Dendritic cell treated with granulocyte-macrophage colony-stimulating factor and Interleukin-4, amounts not matched to agents 40 ng/mL and 50 ng/mL, for 4 days (primary cell): ENCODE data around the gene ZBTB21.
A peak's percentile ranks its signal among the peaks of the same experiment; 100 is the strongest.

Experiments
- H3K27ac Mint-ChIP-seq: one replicate; pipeline ENCODE4 v1.8.0; 2022; ENCODE audit warnings: mild to moderate bottlenecking, mixed read lengths
- H3K27me3 Mint-ChIP-seq: one replicate; pipeline ENCODE4 v1.8.0; 2022; ENCODE audit warnings: mild to moderate bottlenecking, mixed read lengths
- H3K36me3 Mint-ChIP-seq: one replicate; pipeline ENCODE4 v1.8.0; 2022; ENCODE audit warnings: low read depth, mixed read lengths
- H3K4me1 Mint-ChIP-seq: one replicate; pipeline ENCODE4 v1.8.0; 2022; ENCODE audit warnings: low read depth, mixed read lengths
- H3K4me3 Mint-ChIP-seq: one replicate; pipeline ENCODE4 v1.8.0; 2022; ENCODE audit warnings: mild to moderate bottlenecking, moderate library complexity, mixed read lengths
- H3K9me3 Mint-ChIP-seq: one replicate; pipeline ENCODE4 v1.8.0; 2022; ENCODE audit warnings: mixed read lengths
- intact Hi-C: fragments of 100-400 bp; cut with micrococcal nuclease; formaldehyde crosslinking; loops from one replicate; pipeline ENCODE4 v1.15.0; 2022

The ZBTB21 gene

DNA sequence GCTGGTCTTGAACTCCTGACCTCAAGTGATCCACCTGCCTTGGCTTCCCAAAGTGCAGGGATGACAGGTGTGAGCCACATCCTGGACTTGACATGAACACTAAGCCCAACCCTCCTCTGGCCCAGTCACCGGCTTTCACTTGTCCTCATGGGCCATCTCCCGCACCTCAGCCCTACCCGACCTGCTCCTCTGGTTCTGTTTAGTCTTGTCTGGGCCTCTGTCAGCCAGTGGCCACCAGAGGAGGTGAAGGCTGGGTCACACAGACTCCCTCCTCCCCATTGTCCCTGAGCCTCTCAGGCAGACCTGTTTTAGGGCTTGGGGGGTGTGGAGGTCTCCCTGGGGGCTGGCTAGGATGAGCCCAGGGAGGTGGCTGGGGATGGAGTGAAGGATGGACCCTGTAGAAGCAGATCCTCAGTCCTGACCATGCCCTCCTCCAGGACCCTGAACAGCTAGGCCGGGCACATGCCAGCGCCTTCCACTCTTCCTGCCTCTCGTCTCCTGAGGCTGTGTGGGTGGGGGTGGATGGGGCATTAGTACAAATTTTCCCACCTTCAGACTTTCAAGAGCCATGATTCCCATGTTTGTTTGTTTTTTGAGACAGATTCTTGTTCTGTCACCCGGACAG is 34.8 kb upstream of the ZBTB21 start:
- H3K36me3 Mint-ChIP-seq = no peaks in the 10 kb centered on the region
- no peak overlapping the region for H3K4me3 Mint-ChIP-seq
- H3K9me3 Mint-ChIP-seq = no peaks in the 10 kb centered on the region
- intact Hi-C loops = no loop called here
- peaks cover 11% of the 10 kb centered on the region for H3K27me3 Mint-ChIP-seq
- peak overlapping the region; percentile 56 for H3K27ac Mint-ChIP-seq
- H3K4me1 Mint-ChIP-seq = peaks cover 10% of the 10 kb centered on the region

DNA sequence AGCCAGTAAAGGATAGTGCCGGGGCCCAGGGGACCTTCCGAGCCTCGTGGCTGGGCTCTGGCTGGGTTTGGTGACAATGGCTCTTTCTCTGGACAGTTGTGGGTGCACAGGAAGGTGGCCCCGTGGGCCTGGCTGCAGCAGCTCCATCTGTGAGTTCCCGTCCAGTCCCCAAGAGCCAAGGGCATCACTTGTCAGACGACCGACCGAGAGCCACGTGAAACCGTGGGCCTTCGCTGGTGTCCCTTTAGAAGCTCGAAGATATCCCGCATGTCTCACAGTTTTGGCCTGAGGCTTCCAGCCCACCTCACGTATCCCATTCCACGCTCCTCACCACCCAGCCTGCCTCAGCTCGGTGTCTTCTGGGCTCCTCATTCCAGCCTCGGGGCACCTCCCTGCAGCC is 33.8 kb upstream of the ZBTB21 start:
- Mint-ChIP-seq H3K4me3 (no peak overlapping the region), H3K4me1 (peaks cover 11% of the 10 kb centered on the region), H3K27ac (peak overlapping the region; percentile 35), H3K9me3 (peaks cover under 1% of the 10 kb centered on the region), H3K36me3 (no peaks in the 10 kb centered on the region), H3K27me3 (peaks cover 11% of the 10 kb centered on the region)
- intact Hi-C loops = no loop called here

DNA sequence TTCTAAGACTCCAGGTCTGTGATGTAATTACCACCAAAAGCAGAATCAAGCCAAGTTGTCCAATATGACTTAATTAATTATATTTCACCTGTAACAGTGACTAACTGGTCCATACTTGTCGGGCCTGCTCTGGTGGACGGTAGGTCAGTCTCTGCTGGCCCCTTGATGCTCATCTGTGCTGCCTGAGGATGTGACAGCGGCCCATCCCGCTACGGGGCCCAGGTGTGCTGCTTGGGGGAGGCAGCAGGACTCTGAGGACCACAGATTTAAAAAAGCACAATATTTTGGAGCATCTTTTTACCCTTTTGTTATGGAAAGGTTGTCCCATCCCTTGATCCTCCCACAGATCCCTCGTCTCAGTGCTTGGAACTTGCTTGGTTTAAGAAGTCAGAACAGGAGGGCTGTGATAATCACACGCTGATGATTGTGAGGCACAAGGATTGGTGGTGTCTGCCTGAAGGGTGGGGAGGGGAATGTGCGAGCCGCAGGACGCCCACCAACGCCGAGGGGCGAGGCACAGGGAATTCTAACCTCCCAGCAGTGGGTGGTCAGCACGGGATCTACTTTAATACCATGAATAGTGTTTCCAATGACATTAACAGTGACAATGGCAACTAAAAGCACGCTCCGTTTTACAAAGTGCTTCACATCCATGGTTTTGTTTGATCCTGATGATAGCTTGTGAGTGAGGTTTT is 33.2 kb upstream of the ZBTB21 start:
- Mint-ChIP-seq H3K27ac (no peak overlapping the region), H3K9me3 (peaks cover 7% of the 10 kb centered on the region), H3K36me3 (no peaks in the 10 kb centered on the region), H3K4me3 (no peak overlapping the region), H3K4me1 (peaks cover 11% of the 10 kb centered on the region), H3K27me3 (peaks cover 15% of the 10 kb centered on the region)
- intact Hi-C loops = no loop called here

DNA sequence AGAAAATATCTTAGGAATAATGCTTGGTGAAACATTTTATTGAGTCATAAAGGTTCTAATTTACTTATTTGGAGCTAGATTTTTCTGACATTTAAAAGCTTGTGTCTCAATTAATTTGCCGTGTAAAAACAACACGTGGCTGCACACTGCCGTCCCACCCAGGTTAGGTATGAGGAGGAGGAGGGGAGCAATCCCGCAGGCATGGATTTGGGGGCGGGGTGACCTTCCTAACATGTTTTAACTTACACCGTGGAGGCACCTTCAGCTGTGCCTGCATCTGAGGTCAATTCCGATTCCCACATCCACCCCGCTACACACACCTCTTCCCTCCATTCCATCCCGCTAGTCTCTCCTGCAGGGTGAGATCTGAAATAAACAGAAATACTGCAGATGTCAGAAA is 32.5 kb upstream of the ZBTB21 start:
- Mint-ChIP-seq H3K27me3 (peaks cover 15% of the 10 kb centered on the region), H3K36me3 (no peaks in the 10 kb centered on the region), H3K4me1 (peaks cover 11% of the 10 kb centered on the region), H3K4me3 (no peak overlapping the region), H3K27ac (no peak overlapping the region), H3K9me3 (peaks cover 8% of the 10 kb centered on the region)
- intact Hi-C loops = no loop called here

DNA sequence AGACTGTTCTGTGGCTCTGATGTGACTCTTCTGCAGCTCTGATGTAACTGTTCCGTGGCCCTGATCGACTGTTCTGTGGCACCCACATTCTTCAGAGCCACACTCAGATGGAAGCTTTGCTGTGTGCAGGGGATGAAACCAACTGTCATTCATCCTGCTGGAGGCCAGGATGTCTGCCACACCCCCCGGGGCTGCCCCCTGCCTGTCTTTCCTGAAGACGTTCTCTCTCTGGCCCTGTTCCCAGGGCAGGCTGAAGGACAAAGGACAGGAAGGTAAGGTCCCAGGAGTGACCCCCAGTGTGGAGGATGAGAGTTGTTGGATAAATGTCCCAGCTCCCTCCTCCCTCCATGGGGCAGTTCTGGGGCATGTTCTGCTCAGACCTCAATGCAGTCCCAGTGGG is 31.6 kb upstream of the ZBTB21 start:
- peaks cover 11% of the 10 kb centered on the region for H3K4me1 Mint-ChIP-seq
- intact Hi-C loops = no loop called here
- H3K9me3 Mint-ChIP-seq = peaks cover 8% of the 10 kb centered on the region
- no peak overlapping the region for H3K4me3 Mint-ChIP-seq
- no peaks in the 10 kb centered on the region for H3K36me3 Mint-ChIP-seq
- peaks cover 15% of the 10 kb centered on the region for H3K27me3 Mint-ChIP-seq
- H3K27ac Mint-ChIP-seq = no peak overlapping the region

DNA sequence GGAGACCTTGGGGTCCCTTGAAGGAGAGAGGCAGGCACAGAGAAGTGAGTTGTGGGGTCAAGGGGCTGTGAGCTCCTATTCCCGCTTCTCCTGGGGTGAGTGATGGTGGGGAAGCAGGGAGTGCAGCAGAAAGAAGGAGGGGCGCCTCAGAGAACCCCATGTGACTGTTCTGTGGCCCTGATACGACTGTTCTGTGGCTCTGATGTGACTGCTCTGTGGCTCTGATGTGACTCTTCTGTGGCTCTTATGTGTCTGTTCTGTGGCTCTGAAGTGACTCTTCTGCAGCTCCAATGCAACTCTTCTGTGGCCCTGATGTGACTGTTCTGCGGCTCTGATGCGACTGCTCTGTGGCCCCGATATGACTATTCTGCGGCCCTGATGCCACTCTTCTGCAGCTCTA is 31.1 kb upstream of the ZBTB21 start:
- intact Hi-C loops = no loop called here
- Mint-ChIP-seq H3K9me3 (peaks cover 8% of the 10 kb centered on the region), H3K36me3 (no peaks in the 10 kb centered on the region), H3K4me1 (peaks cover 11% of the 10 kb centered on the region), H3K4me3 (no peak overlapping the region), H3K27me3 (peaks cover 15% of the 10 kb centered on the region), H3K27ac (no peak overlapping the region)

DNA sequence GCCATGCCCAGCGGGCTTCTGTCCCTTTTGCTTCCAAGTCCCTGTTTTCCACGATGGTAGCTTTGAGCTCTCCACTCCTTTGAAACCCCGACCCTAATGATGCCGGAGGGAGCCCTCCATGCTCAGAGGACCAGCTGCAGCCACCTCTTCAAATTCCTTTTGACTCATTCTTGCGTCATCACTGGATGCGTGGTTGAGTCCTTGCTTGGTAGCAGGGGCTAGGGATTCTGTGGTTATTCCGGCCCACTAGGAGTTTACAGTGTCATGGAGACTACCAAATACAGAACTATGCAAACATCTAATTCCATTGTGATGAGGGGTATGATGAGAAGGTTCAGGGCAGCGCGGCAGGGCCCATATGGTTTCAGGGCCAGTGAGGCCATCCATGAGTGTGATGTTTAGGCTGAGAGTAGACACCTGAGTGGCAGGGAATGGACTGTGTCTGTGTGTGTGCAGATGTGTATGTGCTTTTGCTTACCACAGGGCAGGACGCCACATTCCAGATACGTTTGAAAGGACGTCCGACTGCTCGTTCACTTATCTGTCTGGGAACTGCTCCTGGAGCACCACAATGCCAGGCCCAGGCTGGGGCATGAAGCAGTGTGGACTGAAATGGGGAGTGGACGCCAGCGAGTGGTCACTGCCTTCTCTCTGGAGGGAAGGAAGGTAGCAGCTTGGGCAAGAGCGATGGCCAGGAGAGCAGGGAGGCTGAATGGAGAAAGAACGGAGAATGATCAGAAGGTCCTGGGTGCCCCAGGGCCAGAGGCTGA is 30.4 kb upstream of the ZBTB21 start:
- peaks cover 8% of the 10 kb centered on the region for H3K9me3 Mint-ChIP-seq
- no peaks in the 10 kb centered on the region for H3K36me3 Mint-ChIP-seq
- no peak overlapping the region for H3K27ac Mint-ChIP-seq
- H3K4me3 Mint-ChIP-seq = no peak overlapping the region
- H3K4me1 Mint-ChIP-seq = peaks cover 11% of the 10 kb centered on the region
- peaks cover 15% of the 10 kb centered on the region for H3K27me3 Mint-ChIP-seq
- intact Hi-C loops = no loop called here

DNA sequence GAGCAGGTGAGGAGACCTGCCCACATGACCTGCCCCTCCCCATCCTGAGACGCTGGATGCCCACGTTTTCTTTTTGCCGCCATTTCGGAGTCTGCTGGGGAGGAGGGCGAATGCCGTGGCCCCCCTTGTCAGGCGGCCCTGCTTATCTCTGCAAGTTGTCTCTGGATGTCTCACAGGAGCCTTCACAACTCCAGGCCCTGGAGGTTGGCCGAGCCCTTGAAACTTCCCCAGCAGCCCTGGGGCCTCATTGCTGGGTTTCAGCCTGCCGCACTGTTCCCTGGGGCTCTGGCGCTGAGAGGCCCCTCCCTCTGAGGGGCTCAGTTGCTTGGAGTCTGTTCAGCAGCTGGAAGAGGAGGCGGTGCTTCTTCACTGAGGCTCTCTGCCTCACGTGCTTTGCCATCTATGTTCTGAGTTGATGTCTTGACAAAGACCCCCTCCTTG is 29.8 kb upstream of the ZBTB21 start:
- no peak overlapping the region for H3K4me3 Mint-ChIP-seq
- peak overlapping the region; percentile 19 for H3K27ac Mint-ChIP-seq
- H3K27me3 Mint-ChIP-seq = peaks cover 17% of the 10 kb centered on the region
- intact Hi-C loops = no loop called here
- peaks cover 8% of the 10 kb centered on the region for H3K9me3 Mint-ChIP-seq
- H3K36me3 Mint-ChIP-seq = no peaks in the 10 kb centered on the region
- H3K4me1 Mint-ChIP-seq = peaks cover 11% of the 10 kb centered on the region

DNA sequence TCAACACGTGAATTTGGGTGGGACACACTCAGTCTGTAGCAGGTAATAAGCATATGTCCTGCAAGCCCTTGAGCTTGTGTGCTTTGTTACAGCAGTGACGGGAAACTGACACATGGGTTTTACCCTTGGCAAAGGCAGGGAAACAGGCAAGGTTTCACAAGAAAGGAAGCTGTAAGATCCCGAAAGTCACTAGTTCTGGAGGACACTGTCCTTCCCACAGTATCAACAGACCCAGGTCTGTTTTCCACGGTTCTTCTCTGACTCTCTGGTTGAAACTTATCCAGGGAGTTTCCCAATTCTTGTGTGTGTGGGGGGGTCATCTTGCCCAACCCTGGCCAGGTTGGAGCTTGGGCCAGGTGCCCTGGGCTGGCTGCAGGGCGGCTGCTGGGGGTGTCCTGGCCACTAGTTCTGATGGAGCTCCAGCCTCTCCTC is 29.3 kb upstream of the ZBTB21 start:
- intact Hi-C loops = no loop called here
- Mint-ChIP-seq H3K36me3 (no peaks in the 10 kb centered on the region), H3K9me3 (peaks cover 8% of the 10 kb centered on the region), H3K4me3 (no peak overlapping the region), H3K27me3 (peaks cover 21% of the 10 kb centered on the region), H3K4me1 (peaks cover 11% of the 10 kb centered on the region), H3K27ac (peak overlapping the region; percentile 19)

DNA sequence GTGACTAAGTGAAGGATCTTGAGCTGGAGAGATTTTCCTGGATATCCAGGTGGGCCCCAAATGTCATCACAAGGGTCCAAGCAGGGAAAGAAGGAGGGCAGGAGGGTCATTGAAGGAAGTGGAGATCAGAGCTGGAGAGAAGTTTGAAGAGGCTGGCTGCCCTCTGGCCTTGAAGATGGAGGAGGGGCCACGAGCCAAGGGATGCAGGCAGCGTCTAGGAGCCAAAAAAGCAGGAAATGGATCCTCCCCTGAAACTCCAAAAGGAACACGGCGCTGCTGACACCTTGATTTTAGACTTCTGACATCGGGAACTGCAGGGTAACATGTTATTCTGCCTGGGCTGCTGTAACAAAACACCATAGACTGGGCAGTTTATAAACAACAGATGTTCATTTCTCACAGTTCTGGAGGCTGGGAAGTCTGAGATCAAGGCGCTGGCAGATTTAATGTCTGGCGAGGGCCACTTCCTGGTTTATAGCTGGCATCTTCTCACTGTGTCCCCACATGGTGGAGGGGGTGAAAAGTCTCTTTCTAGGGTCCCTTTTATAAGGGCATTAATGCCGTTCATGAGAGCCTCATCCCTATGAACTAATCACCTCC is 28.8 kb upstream of the ZBTB21 start:
- Mint-ChIP-seq H3K27ac (no peak overlapping the region), H3K36me3 (no peaks in the 10 kb centered on the region), H3K27me3 (peaks cover 20% of the 10 kb centered on the region), H3K9me3 (peaks cover 8% of the 10 kb centered on the region), H3K4me3 (no peak overlapping the region), H3K4me1 (peaks cover 11% of the 10 kb centered on the region)
- intact Hi-C loops = no loop called here

DNA sequence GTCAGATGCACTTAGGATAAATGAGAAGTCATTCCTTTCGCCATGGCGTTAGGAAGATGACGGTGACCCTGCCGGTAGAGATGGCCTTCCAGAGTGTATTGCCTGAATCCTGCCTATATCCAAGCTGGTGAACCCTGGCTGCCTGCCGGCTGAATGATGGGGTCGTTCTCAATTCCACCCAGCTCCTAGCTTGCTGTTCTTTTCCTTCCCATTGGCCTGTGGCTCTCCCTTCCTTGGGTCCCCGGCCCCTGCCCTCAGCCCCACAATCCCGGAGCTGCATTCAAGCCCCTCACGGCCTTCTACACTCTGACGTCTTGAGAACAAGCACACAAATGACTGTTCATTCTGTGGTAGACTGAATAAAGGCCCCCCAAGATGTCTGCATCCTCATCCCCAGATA is 28.2 kb upstream of the ZBTB21 start:
- Mint-ChIP-seq H3K4me1 (peaks cover 11% of the 10 kb centered on the region), H3K27me3 (peaks cover 20% of the 10 kb centered on the region)

DNA sequence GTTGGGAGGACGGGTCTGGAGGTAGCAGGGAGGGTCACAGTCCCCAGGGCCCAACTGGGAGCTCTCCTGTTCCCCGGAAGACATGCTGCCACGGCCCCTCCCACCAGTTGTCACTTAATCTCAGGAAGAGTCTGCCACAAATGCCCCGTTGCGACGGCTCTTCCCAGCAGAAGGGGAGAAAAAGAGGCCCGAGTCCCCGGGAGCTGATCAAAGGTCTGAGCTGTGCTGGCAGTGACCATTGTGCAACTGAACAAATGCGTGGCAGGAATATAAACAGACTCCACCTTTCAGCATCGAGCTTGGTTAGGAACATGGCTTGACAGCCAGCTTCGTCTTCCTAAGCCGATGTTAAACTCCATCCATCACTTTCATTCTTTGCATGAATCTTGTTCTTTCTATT is 27.8 kb upstream of the ZBTB21 start:
- H3K27ac Mint-ChIP-seq = no peak overlapping the region
- no peaks in the 10 kb centered on the region for H3K36me3 Mint-ChIP-seq
- intact Hi-C loops = no loop called here
- H3K4me3 Mint-ChIP-seq = no peak overlapping the region
- peaks cover 8% of the 10 kb centered on the region for H3K9me3 Mint-ChIP-seq
- peaks cover 11% of the 10 kb centered on the region for H3K4me1 Mint-ChIP-seq
- peaks cover 20% of the 10 kb centered on the region for H3K27me3 Mint-ChIP-seq

More for the DNA sequence above, 28.2 kb upstream of the ZBTB21 start:
- Mint-ChIP-seq H3K4me3 (no peak overlapping the region), H3K36me3 (no peaks in the 10 kb centered on the region), H3K9me3 (peaks cover 8% of the 10 kb centered on the region), H3K27ac (no peak overlapping the region)
- intact Hi-C loops = no loop called here

DNA sequence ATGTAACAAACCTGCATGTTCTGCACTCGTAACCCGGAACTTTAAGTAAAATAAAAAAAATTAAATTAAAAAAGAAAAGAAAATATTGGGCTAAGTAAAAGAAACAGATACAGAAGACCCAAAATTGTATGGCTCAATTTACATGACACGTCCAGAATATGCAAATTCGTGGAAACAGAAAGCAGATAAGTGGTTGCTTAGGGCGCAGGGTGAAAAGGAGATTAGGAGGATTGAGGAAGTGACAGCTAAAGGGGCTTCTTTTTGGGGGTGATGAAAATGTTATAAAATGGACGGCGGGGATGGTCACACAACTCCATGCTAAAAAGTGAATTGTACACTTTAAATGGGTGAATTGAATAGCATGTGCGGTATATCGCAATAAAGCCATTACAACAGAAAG is 27.4 kb upstream of the ZBTB21 start:
- Mint-ChIP-seq H3K4me3 (no peak overlapping the region), H3K4me1 (peaks cover 11% of the 10 kb centered on the region), H3K36me3 (no peaks in the 10 kb centered on the region), H3K27me3 (peaks cover 20% of the 10 kb centered on the region), H3K27ac (no peak overlapping the region), H3K9me3 (peaks cover 8% of the 10 kb centered on the region)
- intact Hi-C loops = no loop called here

DNA sequence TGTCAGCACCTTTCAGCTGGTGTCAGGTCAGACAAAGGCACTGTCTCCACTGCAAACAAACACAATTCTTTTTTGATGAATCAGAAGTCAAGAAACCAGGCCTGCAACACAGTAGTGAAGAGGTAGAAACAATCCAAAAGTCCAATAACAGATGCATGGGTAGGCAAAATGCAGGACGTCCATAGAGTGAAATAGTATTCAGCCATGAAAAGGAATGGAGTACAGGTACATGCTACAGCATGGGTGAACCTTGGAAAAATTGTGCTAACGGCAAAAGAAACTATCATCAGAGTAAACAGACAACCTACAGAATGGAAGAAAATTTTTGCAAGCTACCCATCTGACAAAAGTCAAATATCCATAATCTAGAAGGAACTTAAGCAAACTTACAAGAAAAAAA is 26.2 kb upstream of the ZBTB21 start:
- Mint-ChIP-seq H3K27ac (no peak overlapping the region), H3K9me3 (peaks cover 8% of the 10 kb centered on the region), H3K27me3 (peaks cover 18% of the 10 kb centered on the region), H3K4me3 (no peak overlapping the region), H3K4me1 (peaks cover 11% of the 10 kb centered on the region), H3K36me3 (no peaks in the 10 kb centered on the region)
- intact Hi-C loops = no loop called here
